ENCODE results near the gene IGF2BP2.

The IGF2BP2 gene

DNA sequence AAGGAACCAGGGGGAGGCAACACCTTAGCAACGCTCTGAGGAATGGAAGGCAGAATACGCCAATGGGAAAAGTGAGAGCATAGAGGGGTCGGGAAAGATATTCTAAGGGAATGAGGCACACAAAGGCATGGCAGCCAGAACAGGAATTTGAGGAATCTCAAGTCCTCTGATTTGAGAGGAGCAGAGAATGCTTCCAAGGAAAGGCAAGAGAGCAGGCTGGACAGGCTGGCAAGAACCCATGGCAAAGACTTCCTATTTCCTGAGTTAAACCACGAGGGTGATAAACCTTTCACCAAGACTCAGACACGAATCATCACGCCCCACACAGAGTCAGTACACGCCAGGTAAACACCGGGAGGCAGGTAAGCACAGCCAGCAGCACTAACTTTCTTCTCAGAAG, 109.8 kb downstream of the IGF2BP2 start:
- TF ChIP-seq, protein P1, sequence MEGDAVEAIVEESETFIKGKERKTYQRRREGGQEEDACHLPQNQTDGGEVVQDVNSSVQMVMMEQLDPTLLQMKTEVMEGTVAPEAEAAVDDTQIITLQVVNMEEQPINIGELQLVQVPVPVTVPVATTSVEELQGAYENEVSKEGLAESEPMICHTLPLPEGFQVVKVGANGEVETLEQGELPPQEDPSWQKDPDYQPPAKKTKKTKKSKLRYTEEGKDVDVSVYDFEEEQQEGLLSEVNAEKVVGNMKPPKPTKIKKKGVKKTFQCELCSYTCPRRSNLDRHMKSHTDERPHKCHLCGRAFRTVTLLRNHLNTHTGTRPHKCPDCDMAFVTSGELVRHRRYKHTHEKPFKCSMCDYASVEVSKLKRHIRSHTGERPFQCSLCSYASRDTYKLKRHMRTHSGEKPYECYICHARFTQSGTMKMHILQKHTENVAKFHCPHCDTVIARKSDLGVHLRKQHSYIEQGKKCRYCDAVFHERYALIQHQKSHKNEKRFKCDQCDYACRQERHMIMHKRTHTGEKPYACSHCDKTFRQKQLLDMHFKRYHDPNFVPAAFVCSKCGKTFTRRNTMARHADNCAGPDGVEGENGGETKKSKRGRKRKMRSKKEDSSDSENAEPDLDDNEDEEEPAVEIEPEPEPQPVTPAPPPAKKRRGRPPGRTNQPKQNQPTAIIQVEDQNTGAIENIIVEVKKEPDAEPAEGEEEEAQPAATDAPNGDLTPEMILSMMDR (IDR thresholded peaks at IDR 0.05; ENCODE audit: low read depth, low read length, missing control alignments) = no peak
- DNase-seq (ENCODE audit: extremely low read depth, low read depth) = no peak
- H3K4me3 ChIP-seq (replicated peaks; ENCODE audit: low read depth, low read length) = no peak overlapping the region

DNA sequence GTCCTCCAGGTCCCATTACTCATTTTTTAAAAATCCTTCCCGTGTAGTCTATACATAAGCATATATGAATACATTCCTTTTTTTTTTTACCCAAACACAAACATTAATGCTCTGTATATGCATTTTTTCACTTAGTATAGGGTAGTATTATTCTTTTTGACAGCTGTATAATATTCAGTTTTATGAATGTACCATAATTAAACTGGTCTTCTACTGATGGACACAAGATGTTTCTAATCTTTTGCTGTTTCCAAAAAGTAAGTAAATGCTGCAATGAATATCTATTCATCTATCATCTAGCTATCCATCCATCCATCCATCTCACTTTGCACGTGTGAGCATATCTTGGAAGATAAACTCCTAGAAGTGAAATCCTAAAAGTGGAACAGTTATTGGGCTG, 110.8 kb downstream of the IGF2BP2 start:
- H3K4me3 ChIP-seq (replicated peaks; ENCODE audit: low read depth, low read length) = no peak overlapping the region
- no peak for DNase-seq (ENCODE audit: extremely low read depth, low read depth)
- TF ChIP-seq, protein P1 (IDR thresholded peaks at IDR 0.05; ENCODE audit: low read depth, low read length, missing control alignments) = no peak

DNA sequence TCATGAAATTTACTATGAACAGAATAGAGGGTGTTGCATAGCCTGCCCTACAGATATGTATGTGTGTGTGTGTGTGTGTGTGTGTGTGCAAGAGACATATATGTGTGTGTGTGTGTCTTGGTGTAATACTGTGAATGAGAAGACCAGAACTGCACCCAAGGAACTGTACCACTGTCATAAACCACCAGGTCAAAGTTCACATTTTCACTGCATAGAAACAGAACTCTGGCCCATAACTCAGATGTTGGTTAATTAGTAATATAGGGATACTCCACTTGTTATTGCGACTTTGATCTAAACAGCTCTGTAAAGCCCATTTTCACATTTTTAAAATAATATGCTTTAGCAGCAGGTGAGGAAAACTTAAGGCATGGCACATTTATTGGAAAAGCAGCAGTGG, 111.8 kb downstream of the IGF2BP2 start:
- TF ChIP-seq, protein P1 (IDR thresholded peaks at IDR 0.05; ENCODE audit: low read depth, low read length, missing control alignments) = no peak
- no peak overlapping the region for H3K4me3 ChIP-seq (replicated peaks; ENCODE audit: low read depth, low read length)
- no peak for DNase-seq (ENCODE audit: extremely low read depth, low read depth)

DNA sequence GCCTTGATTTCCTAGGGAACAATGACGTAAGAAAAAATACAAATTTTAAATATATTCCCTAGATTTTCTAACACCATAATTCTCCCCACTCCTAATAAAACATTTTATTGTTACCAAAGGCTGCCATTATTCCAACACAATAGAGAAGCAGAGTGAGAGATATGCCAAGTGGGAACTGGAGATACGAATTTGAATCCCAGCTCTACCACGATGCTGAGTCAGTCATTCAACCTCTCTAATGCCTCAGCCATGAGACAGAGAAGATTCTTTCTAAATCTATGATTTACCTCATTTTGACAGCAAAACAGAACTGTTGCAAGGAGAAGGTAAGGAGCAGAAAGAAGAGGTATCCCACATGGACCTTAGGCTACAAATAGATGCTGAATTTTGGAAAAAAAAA, 112.5 kb downstream of the IGF2BP2 start:
- no peak overlapping the region for H3K4me3 ChIP-seq (replicated peaks; ENCODE audit: low read depth, low read length)
- TF ChIP-seq, protein P1 (IDR thresholded peaks at IDR 0.05; ENCODE audit: low read depth, low read length, missing control alignments) = no peak
- no peak for DNase-seq (ENCODE audit: extremely low read depth, low read depth)

DNA sequence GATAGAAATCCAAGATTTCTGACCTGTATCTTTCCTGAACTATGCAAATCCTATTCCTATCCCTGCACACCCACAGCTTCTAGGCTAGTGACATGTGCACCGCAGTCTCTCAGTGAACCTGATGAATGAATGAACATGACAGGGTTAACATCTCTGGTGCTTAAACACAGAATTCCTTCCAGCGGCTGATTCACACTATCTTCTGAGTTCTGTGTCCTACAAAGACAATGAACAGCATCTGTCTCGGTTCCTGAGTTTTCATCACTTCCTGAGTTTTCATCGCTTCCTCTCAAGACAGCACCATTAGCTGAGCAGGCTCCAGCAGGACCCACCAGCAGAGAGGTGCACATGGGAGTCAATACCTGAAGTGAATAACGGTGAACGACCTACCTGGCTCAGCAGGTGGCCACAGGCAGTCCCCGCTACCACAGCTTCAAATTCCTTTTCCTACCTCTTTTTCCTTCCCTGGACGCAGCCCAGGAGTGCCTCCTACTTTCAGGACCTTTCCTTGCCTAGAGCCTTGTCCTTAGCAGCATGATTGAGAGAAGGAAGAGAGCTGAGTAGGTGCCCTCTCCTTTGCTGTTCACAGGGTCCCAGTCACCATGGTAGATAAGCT, 113.5 kb downstream of the IGF2BP2 start:
- DNase-seq (ENCODE audit: extremely low read depth, low read depth) = no peak
- TF ChIP-seq, protein P1 (IDR thresholded peaks at IDR 0.05; ENCODE audit: low read depth, low read length, missing control alignments) = no peak
- H3K4me3 ChIP-seq (replicated peaks; ENCODE audit: low read depth, low read length) = no peak overlapping the region

DNA sequence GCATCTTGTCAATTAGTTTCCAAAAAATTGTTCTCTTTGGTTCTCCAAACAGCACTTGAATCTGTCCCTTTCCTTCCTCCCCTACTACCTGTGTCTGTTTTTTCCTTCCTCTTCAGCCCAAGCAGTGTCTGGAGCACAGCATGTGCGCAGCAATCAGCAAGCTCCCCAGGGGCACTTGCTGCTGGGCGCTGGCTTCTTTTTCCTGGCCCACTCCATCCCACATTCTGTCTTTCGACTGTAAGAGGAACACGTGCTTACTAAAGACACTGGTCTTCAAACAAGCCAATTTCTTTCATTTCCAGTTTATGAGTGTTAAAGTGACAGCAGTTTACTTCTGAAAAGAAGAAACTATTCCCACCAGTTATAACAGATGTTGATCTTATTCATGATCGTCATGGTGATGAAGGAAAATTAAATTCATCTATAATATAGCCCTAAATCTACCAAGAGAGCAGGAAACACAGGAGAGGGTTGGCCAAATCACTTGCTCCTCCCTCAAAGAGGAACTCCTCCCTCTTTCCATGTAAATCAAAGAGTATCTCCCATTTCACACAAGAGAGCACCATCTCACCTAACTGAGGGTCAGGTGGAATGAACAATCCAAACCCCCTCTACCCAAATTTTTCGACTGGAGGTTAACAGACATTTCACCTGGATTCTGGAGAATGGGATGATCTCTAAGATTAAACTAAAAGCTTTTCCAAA, 115.4 kb downstream of the IGF2BP2 start:
- no peak for DNase-seq (ENCODE audit: extremely low read depth, low read depth)
- TF ChIP-seq, protein P1 (IDR thresholded peaks at IDR 0.05; ENCODE audit: low read depth, low read length, missing control alignments) = no peak

More for the DNA sequence above, 115.4 kb downstream of the IGF2BP2 start:
- no peak overlapping the region for H3K4me3 ChIP-seq (replicated peaks; ENCODE audit: low read depth, low read length)
